HG02623 (cell line): ENCODE results near the gene MAP2K7.
"Not testable (repeated sequence)": the region's sequence is repeated elsewhere in the genome, so short reads cannot be mapped to it uniquely, and the experiment has no call there.

Experiments
- ATAC-seq: cut with Tn5 transposase; IDR thresholded peaks from one replicate; pipeline ENCODE4 v1.9.1; 2021; ENCODE audit warnings: moderate library complexity; ENCODE audit not compliant: unreplicated experiment

The MAP2K7 gene

DNA sequence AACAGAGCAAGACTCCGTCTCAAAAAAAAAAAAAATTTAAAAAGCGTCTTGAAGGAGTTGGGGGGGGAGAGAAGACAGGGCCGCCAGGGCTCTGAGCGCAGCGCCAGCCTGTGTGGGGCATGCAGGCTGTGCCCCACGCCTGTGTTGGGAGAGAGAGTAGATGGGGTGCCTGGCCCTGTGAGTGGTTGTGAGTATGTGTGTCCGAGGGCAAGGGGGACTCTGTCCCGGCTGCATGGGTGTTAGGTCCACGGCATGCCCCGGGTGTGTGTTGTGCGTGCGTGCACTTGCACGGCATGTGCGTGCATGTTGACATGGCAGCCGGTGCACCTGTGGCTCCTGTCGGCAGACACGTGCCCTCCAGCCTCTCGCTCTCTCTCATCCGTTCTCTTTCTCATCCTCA is 3.4 kb downstream of the MAP2K7 start:
- ATAC-seq = no peak

DNA sequence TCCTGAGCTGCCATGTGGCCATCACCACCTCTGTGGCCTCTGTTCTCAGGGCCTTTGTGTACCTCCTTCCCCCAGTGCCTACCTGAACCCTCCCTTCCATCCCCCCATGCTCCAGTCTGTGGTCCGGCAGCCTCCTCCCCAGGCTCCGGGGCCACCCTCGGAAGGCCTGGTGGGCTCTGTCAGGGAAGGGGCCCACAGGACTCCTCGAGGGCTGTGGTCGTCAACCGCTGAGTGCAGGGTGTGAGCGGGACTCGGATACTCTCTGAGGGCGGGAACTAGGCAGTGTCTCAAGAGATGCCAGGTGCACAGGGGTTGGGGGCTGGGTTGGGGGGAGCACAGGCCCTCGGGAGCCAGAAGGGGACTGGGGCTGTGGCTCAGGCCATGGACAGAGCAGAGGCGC is 3.9 kb downstream of the MAP2K7 start:
- ATAC-seq = no peak

DNA sequence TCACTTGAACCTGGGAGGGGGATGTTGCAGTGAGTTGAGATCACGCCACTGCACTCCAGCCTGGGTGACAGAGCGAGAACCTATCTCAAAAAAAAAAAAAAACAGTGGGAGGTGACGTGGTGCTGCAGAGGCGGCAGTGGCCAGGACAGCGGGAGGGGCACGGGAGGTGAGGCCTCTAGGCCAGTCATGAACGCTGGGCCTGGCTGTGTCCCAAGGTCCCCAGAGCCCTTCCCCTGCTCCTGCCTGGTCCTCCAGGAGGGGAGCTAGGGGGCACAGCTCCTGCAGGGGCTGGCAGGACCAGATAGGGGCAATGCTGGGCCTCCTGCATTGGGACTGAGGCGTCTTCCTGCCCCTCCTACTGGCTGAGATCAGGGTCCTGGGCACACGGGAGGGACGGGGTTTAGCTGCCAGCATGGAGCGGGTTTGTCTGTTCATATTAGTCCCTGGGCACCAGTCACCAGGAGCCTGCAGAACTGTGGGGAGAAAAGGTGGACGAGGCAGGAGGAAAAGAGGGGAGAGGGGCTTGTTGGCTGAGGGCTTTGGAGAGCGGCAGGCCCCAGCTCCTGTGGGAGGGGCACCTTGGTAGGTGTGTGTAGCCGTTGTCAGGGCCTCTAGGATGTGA is 4.5 kb downstream of the MAP2K7 start:
- no peak for ATAC-seq

DNA sequence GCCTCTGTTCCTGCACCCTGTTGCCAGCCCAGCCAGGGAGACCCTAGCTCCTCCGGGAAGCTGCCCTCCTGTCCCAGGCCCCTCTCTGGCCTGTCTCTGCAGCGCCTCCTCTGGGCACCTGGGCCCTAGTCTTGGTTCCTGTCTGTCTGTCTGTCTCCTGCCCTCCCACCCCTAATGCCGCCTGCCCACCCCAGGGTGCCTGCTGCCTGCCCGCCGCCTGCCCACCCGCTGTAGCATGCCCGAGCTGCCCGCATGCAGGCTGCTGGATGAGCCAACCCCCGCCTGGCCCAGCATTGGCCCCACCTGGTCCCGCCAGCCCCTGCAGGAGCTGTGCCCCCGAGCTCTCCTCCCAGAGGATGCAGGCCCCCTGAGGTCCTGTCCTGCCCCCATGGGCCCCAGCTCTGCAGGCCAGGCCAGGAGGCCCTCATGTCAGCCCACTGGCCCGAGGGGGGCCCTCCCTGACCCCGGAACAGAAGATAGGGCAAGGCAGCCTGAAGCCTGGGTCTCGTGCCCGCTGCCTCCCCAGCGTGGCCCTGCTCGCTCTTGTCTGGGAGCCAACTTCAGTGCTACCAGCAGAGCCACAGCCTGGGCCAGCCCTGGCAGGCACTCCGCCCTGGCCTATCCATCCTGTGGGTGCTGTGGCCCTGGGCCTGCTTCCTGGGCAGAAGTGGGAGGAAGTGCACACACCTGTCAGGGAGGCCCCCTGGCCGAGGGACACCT is 5.2 kb downstream of the MAP2K7 start:
- ATAC-seq = no peak

DNA sequence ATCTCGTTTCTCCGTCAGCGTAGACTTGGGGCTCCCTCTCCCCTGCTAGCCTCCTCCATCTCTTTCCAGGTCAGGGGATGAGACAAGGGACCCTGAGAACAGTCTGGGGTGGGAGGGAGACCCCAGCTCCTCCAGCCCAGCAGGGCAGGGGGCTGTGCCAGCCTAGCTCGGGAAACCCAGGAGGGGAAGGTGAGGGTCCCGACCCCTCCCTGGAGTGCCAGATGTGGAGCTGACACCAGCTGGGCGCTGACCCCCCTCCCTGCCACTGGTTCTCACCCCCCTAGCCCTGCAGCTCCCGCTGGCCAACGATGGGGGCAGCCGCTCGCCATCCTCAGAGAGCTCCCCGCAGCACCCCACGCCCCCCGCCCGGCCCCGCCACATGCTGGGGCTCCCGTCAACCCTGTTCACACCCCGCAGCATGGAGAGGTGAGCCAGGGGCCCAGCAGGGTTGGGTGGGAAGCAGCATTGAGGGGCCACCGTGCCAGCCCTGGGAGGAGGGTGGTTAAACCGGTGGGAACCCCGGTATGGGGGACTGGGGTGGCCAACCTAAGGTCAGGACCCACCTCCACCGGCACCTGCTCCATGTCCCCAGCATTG is 5.9 kb downstream of the MAP2K7 start:
- no peak for ATAC-seq

DNA sequence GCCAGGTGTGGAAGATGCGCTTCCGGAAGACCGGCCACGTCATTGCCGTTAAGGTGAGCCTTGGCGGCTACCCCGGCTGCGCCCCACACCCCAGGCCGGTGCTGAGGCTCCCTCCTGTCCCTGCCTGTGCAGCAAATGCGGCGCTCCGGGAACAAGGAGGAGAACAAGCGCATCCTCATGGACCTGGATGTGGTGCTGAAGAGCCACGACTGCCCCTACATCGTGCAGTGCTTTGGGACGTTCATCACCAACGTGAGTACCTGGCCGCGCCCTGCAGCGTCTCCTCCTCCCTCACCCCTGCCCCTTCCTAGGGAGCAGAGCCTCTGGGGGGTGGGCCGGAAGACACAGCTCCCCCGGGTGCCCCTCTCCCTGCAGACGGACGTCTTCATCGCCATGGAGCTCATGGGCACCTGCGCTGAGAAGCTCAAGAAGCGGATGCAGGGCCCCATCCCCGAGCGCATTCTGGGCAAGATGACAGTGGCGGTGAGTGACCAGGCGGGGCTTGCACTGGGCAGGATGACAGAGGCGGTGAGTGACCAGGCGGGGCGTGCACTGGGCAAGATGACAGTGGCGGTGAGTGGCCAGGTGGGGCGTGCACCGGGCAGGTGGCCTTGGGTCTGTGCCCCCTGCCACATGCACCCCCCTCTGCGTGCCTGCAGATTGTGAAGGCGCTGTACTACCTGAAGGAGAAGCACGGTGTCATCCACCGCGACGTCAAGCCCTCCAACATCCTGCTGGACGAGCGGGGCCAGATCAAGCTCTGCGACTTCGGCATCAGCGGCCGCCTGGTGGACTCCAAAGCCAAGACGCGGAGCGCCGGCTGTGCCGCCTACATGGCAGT is 6.9 kb downstream of the MAP2K7 start:
- ATAC-seq = no peak

DNA sequence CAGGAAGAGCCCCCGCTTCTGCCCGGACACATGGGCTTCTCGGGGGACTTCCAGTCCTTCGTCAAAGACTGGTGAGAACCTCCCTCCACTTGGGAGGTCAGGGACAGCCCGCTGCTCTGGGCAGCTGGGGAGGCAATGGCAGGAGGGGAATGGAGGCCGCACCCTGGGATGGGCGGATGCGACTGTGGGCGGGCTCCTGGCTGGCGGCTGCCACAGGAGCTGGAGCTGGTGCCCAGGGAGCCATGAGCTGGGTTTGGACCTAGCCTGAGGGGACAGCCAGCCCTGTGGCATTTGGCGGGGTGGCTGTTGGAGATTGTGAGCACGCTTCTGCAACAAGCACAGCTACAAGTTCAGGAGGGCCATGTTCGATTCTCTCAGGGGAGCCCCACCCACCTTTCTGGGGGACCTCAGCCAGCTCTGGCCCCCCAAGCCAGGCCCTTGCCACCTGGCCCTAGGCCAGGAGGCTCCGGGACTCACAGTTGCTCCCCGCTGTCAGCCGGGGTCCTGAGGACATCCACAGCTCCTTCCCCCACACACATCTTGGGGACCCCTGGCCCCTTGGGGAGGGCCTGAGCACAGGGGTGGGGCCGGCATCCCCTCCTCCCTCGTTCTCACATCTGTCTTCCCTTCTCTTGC is 7.9 kb downstream of the MAP2K7 start:
- ATAC-seq = no peak

DNA sequence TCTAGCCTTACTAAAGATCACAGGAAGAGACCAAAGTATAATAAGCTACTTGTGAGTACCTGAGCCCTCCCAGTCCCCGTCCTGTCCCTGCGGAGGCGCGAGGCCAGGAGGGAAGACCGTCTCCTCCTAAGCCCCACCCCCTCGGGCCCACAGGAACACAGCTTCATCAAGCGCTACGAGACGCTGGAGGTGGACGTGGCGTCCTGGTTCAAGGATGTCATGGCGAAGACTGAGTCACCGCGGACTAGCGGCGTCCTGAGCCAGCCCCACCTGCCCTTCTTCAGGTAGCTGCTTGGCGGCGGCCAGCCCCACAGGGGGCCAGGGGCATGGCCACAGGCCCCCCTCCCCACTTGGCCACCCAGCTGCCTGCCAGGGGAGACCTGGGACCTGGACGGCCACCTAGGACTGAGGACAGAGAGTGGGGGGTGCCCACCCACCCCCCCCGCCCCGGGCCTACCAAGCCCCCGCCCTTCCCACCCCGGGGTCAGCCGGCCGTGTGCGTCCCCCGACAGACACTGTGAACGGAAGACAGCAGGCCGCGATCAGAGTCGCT is 8.5 kb downstream of the MAP2K7 start:
- ATAC-seq = no peak

DNA sequence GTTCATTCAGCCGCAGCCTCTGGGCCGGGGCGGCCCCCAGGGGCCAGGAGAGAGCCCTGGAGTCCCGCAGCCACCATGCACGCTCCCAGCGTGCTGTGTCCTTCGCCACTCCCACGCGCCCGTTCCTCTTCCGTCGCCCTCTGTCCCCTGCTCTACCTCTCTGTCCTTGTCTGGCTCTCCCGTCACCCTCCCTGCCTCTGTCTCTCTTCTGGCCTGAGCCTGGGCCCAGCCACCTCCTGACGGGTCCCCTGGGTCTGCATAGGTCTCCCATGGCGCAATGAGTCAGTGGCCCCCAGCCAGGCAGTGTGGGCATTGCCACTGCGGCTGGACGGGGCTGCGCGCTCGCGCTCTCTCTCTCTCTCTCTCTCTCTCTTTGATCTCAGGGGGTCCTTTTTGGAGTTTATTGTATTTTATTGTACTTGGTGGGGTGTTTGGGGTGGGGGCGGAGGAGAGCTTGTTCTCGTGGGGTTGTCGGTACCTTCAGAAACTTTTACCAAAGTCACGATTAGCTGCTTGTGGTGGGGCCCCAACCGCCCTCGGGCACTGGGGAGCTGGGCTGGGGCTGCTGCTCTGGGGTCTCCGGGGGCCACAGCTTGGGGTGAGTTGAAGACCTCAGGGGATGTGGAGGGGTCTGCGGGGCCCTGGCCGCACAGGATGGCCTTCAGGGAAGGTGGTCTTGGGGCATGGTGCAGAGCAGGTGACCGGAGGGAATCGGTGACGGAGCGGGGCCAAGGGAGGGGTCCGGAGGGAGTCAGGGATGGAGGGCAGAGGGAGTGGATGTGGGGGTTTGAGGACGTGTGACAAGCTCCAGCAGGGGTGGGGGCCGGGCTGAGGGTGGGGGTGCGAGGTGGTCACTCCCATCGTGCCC is 9.3 kb downstream of the MAP2K7 start:
- ATAC-seq = no peak

DNA sequence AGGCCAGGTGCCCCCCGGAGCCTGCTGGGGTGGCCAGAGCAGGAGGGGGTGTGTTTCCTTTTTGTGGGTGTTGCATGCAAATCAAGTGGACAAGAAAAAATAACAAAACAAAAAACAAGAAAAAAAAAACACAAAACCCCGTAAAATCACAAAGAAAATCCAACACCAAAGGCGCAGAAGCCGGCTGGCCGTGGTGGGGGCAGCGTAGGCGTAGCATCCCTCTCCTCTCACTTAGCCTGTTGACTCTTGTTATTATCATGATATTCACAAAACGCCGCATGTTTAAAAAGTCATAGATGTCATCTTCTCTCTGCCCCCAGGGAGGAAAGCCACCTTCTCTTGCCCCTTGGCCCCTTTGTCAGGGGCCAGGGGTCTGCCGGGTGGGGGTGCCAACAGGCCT is 10.0 kb downstream of the MAP2K7 start:
- no peak for ATAC-seq

DNA sequence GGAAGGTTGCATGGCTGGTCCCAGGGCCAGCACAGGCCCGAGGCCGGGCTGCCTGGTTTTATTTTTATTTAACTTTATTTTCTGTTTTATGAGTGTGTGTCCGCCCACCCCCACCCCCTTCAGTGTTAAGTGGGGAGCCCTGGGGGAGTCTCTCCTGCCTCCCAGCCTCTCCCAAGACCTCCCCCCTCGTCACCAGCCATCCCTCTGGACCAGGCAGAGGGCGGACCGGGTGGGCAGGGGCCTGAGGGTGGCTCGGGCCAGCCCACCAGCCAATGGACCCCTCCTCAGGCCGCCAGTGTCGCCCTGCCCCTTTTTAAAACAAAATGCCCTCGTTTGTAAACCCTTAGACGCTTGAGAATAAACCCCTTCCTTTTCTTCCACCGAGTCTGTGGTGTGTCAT is 10.4 kb downstream of the MAP2K7 start:
- ATAC-seq = no peak

DNA sequence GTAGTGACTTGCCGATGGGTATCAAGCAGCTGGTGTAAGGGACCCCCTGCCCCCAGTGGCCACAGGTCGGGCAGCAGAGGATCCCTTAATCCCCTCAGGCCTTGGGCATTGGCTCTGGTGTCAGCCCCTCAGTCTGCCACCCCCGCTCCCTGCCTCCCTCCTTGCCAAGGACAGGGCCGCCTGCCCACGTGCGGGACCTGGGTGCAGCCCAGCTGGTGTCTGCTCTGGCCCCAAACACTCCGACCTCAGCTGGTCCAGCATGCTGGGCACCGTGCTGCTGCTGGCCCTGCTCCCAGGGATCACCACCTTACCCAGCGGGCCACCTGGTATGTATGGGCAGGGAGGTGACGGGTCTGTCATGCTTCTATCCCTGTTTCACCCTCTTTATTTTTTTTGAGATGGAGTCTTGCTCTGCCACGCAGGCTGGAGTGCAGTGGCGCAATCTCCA is 10.9 kb downstream of the MAP2K7 start, which contains the start of gene TGFBR3L:
Gene TGFBR3L, plus strand, starts transcription at position 233 of the 448 bp plus-strand sequence.
- ATAC-seq = no peak

DNA sequence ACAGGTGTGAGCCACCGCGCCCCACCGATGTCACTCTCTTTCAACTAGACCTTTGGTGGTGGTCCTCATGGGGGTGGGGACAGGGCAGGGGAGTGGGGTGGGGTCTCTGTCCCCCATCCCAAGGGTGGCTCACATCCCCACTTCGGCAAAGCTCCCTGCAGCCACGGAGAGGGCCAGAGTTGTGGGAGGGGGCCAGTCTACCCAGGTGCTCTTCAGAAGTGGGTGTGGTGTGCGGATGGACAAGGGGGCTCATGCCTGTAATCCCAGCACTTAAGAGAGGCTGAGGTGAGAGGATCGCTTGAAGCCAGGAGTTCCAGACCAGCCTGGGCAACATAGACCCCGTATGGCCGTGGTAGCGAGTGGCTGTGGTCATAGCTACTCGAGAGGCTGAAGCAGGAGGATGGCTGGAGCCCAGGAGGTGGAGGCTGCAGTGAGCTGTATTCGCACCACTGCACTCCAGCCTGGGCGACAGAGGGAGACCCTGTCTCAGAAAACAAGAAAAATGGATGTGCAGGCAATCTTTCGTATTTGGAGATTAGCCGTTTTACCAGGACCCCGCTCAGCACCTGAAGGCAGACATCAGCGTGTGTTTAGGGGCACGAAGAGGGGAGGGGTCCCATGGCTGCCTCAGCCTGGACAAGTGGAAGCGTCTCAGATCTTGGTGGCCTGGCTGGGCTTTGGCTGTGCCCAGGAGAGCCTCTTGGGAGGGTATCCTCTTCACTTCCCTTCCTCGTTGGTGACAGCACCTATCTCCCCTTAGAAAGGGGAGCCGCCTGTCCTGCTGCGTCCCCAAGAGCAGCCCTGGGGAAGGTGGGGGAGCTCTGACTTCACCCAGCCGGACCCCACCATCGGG is 11.8 kb downstream of the MAP2K7 start:
- no peak for ATAC-seq

DNA sequence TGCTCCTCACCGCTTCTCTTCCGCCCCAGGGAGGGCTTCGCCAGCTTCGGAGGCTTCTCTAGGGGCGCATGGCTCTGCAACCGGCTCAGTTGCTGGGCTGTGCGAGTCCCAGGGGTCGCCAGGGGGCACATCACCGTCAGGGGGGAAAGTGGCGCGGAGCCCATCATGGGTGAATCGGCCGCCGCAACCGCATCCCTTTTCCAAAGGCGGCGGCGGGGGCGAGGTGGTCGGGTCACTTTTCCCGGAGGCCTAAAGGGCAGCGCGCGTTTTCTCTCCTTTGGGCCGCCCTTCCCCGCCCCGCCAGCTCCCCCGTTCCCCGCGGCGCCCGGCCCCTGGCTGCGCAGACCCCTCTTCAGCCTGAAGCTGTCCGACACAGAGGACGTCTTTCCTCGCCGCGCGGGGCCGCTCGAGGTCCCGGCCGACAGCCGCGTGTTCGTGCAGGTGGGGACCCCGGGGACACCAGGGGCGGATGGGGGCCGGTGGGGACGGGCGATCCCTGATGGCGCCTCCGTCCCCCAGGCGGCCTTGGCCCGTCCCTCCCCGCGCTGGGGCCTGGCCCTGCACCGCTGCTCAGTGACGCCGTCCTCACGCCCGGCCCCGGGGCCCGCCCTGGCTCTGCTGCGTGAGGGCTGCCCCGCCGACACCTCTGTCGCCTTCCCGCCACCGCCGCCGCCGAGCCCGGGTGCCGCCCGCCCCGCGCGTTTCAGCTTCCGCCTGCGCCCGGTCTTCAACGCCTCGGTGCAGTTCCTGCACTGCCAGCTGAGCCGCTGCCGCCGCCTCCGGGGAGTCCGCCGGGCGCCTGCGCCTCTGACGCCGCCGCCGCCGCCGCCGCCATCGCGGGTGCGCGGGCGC is 12.7 kb downstream of the MAP2K7 start:
- ATAC-seq = no peak

DNA sequence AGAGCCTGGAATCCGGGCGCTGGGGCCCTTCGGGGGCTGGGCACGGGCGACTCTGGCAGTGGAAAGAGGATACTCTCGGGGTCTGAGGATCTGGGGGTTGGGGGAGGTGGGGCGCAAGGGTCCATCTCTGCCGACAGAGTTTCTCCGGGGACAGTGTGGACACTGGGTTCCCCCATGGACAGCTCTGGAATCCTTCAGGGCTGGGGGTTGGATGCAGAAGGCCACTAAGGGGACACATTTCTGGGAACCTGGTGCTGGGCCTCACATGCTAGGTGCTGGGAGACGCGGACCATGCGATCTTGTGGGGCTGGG is 13.2 kb downstream of the MAP2K7 start:
- ATAC-seq = no peak

DNA sequence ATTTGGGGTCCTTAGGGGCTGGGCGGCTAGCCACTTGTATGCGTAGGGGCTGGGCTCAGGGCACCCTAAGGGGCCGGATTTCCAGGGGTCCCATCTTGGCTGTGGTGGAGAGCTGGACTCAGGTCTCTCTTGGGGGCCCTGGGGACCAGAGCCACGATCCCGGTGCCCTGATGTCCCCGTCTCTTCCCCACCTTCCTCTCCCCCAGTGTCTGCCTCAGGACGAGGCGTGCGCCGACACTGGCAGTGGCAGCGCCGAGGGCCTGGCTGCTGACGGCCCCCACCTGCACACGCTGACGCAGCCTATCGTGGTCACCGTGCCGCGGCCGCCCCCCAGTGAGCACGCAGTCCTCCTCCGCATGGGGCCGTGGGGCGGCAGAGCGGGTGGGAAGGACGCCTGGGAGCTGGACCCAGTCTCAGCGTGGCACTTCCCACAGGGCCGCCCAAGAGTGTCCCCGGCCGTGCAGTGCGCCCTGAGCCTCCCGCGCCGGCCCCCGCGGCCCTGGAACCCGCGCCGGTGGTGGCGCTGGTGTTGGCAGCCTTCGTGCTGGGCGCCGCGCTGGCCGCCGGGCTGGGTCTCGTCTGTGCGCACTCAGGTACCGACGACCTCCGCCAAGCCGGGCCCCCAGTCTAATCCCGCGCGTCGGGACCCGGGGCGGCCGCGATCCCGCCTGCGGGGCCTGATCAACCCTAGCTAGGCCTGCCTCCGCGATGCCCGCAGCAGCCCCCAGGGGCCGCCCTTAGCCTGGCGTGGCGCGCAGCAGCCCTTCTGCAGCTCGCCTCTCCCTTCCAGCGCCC is 13.8 kb downstream of the MAP2K7 start:
- ATAC-seq = no peak

DNA sequence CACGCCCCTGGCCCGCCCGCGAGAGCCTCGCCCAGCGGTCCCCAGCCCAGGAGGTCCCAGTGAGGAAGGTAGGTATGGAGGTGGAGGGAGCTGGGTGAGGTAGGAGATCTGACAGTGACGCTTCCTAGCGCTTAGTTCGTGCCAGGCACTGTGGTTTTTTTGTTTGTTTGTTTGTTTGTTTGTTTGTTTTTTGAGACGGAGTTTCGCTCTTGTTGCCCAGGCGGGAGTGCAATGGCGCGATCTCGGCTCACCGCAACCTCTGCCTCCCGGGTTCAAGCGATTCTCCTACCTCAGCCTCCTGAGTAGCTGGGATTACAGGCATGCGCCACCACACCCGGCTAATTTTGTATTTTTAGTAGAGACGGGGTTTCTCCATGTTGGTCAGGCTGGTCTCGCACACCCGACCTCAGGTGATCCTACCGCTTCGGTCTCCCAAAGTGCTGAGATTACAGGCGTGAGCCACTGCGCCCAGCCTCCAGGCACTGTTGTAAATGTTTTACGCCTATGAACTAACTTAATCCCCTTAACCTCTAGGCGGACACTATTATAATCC is 14.5 kb downstream of the MAP2K7 start:
- ATAC-seq = not testable (repeated sequence)
